Neuron (in vitro differentiated cells): Measurements from ENCODE around the gene CCDC183.

Source experiments
- H2AFZ ChIP-seq: one replicate; pipeline ENCODE4 v1.6.1; 2013; ENCODE audit warnings: low read depth, mild to moderate bottlenecking, inconsistent platforms, low read length, moderate library complexity
- H3K27me3 ChIP-seq: one replicate; pipeline ENCODE4 v1.6.1; 2013; ENCODE audit warnings: low read length; ENCODE audit not compliant: insufficient read depth
- H3K36me3 ChIP-seq: one replicate; pipeline ENCODE4 v1.6.1; 2013; ENCODE audit warnings: low read length; ENCODE audit not compliant: insufficient read depth
- H3K4me1 ChIP-seq: one replicate; pipeline ENCODE4 v1.6.1; 2013; ENCODE audit warnings: low read length; ENCODE audit not compliant: insufficient read depth
- H3K4me3 ChIP-seq: 2 replicates; pipeline ENCODE4 v1.5.1; 2013; ENCODE audit warnings: mild to moderate bottlenecking, low read length, moderate library complexity
- H3K9me3 ChIP-seq: one replicate; pipeline ENCODE4 v1.6.1; 2013; ENCODE audit warnings: low read length

Gene CCDC183

DNA sequence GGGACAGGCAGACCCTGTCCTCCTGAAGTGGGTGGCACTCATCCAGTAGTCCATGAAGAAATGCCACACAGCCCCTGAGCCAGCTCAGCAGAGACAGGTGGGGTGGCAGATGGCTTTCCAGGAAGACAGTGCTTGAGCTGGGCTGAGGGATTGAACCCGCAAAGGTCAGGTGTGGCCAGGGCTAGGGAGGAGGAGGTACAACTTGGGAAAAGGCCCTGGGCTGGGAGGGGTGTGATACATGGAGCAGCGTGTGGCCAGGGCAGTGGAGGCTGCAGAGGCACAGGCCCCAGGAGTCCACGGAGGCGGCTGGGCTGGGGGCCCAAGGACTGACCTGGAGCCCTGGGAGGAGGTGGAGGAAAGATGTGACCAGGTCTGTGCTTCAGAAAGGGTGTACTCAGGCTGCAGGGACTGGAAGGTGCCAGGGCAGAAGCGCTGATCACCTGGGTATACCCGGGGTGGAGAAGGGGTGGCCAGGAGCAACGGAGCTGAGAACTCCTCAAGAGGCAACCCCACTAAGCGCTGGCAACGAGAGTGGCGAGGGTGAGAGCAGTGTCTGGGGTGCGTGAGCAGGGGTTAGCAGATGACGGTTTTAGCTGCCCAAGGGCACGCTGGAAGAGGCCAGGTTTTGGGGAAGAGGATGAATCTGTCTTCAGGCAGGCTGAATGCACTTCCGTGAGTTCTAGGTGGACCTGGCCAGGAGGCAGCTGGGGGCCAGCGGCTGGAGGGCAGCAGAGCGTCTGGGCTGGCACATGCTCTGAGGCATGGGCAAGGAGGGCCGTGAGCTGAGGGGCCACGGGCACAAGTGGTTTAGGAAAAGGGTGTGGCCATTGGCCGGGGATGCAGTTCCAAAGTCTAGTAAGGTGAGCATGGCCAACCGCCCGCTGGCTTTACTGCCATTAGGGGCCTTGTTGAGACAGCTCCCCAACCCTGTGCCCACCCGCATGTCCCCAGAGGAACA is 7.7 kb downstream of the CCDC183 start:
- Histone ChIP-seq H3K27me3 (no peaks in the 10 kb centered on the region), H3K36me3 (peaks cover 4% of the 10 kb centered on the region), H3K4me1 (peaks cover 29% of the 10 kb centered on the region), H2AFZ (no peak overlapping the region), H3K4me3 (no peak overlapping the region), H3K9me3 (no peaks in the 10 kb centered on the region)

DNA sequence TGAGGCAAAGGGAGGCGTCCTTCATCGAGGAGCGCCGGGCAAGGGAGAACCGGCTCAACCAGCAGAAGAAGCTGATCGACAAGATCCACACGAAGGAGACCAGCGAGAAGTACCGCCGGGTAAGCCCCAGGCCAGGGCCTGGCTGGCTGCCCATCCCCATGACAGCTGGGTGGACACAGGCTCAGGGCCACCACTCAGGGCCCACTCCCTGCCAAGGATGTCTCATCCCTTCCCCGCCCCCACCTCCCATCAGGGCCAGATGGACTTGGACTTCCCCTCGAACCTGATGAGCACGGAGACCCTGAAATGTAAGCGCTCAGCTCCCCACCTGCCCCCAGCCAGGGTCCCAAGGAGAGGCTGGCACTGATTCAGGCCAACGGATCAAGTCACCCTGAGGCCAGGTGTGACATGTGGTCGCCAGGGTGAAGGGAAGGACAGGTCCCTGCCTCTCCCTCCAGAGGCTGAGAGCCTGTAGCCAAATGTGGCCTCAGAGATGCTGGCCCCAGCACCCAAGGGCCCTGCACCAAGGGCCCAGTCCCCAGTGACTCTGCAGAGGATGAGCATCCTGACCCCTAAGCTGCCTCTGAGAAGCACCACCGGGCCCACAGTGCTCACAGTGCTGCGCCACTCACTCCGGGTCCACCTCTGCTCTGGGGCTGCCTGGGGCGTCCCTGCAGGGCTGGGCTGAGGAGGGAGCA is 8.5 kb downstream of the CCDC183 start:
- Histone ChIP-seq H3K27me3 (no peaks in the 10 kb centered on the region), H2AFZ (no peak overlapping the region), H3K36me3 (peaks cover 6% of the 10 kb centered on the region), H3K9me3 (no peaks in the 10 kb centered on the region), H3K4me3 (no peak overlapping the region), H3K4me1 (peaks cover 36% of the 10 kb centered on the region)

DNA sequence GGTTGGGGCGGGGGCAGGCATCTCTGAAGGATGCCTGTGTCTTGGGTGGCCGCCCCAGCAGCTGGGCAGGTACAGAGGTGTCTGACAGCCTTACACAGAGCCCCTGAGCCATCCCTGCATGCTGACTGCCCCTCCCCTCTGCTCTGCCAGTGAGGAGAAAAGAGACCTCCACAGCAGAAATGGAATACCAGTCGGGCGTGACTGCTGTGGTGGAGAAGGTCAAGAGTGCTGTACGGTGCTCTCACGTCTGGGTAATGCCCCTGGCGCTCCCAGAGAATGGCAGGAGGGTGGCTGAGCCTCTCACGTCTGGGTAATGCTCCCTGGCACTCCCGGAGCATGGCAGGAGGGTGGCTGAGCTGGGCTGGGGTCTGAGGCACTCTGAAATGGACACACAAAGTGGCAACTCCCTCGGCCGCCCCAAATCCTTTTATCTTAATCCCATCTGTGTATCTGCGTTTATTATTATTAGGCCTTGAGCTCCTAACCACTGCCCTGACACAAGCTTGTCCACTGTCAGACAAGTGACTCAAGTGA is 9.1 kb downstream of the CCDC183 start:
- H3K4me3 ChIP-seq = no peak overlapping the region
- H2AFZ ChIP-seq = no peak overlapping the region

DNA sequence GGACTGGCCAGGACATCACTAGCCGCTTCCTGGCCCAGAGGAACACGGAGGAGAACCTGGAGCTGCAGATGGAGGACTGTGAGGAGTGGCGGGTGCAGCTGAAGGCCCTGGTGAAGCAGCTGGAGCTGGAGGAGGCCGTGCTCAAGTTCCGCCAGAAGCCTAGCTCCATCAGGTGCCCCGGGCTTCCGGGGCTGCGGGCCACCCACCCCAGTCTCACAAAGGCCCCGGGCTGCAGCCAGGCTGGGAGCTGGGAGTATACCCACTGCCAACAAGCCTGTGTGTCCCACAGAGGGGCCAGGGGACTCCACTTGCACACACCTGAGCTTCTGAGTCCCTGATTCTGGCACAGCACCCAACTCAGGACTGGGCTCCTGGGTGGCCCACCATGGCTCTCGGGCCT is 9.9 kb downstream of the CCDC183 start:
- Histone ChIP-seq H3K4me3 (no peak overlapping the region), H2AFZ (no peak overlapping the region), H3K36me3 (peaks cover 18% of the 10 kb centered on the region), H3K9me3 (no peaks in the 10 kb centered on the region), H3K27me3 (no peaks in the 10 kb centered on the region), H3K4me1 (peaks cover 31% of the 10 kb centered on the region)

More for the DNA sequence above, 9.1 kb downstream of the CCDC183 start:
- H3K4me1 ChIP-seq = peaks cover 37% of the 10 kb centered on the region
- no peaks in the 10 kb centered on the region for H3K27me3 ChIP-seq
- H3K36me3 ChIP-seq = peaks cover 12% of the 10 kb centered on the region
- no peaks in the 10 kb centered on the region for H3K9me3 ChIP-seq

DNA sequence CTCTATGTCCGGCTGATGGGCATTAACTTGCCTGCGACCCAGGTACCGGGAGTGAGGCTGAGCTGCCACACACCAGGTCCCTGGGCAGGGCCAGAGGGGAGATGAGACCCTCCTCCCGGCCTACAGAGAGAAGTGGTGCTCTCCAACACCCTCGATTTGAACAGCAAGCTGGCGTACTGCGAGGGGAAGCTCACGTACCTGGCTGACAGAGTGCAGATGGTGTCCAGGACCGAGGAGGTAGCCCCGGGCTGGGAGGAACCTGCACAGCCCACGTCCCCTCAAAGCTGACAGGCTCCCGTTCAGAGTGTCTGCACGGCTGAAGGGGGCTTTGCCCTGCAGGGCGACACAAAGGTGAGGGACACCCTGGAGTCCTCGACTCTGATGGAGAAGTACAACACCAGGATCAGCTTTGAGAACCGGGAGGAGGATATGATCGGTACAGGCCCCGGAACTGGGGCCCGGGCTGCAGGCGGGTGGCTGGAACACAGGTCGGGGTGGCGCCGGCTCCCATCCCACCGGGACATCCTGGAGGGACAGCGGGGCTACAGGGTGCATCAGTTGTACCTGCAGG is 10.6 kb downstream of the CCDC183 start:
- Histone ChIP-seq H3K9me3 (no peaks in the 10 kb centered on the region), H3K27me3 (no peaks in the 10 kb centered on the region), H3K36me3 (peaks cover 24% of the 10 kb centered on the region), H3K4me3 (peak overlapping the region; percentile 97), H3K4me1 (peaks cover 27% of the 10 kb centered on the region), H2AFZ (peak overlapping the region; percentile 76)

DNA sequence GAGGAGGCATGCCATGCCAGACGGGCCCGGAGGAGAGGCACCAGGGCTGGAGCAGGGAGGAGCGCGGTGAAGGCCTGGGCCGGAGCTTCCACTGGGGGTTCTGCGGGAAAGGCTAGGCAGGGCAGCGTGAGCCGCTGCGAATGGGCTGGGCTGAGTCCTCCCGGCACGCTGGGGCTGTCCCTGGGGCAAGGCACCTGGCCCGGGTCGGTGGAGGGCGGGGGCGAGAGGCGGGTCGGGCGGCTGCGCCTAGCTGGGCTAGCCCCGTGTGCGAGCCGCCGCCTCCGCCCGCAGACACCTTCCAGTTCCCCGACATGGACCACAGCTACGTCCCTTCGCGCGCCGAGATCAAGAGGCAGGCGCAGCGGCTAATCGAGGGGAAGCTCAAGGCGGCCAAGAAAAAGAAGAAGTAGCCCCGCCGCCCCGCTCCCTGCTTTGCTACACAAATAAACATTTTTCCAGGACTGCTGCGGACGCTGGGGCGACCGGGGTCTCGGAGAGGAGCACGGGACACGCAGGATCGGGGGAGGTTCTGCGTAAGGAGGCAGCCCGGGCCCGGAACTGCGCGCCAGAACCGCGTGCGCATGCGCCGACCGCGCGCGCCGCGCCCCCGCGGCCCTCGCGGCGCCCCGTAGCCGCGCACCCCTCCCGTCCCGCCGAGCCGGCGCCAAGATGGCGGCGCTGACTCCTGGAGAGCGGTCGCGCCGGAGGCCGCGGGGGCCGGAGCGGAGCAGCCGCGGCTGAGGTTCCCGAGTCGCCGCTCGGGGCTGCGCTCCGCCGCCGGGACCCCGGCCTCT is 11.3 kb downstream of the CCDC183 start, which contains the start of gene RABL6:
Gene RABL6 (plus strand): TSS at position 668 of the 794 bp plus-strand sequence. CDS start 249 bp downstream, outside the sequence.
- Histone ChIP-seq H3K4me1 (peaks cover 27% of the 10 kb centered on the region), H2AFZ (peak within 1 kb of the TSS; percentile 76), H3K9me3 (no peaks in the 10 kb centered on the region), H3K27me3 (no peaks in the 10 kb centered on the region), H3K4me3 (peak within 1 kb of the TSS; percentile 97), H3K36me3 (peaks cover 26% of the 10 kb centered on the region)

DNA sequence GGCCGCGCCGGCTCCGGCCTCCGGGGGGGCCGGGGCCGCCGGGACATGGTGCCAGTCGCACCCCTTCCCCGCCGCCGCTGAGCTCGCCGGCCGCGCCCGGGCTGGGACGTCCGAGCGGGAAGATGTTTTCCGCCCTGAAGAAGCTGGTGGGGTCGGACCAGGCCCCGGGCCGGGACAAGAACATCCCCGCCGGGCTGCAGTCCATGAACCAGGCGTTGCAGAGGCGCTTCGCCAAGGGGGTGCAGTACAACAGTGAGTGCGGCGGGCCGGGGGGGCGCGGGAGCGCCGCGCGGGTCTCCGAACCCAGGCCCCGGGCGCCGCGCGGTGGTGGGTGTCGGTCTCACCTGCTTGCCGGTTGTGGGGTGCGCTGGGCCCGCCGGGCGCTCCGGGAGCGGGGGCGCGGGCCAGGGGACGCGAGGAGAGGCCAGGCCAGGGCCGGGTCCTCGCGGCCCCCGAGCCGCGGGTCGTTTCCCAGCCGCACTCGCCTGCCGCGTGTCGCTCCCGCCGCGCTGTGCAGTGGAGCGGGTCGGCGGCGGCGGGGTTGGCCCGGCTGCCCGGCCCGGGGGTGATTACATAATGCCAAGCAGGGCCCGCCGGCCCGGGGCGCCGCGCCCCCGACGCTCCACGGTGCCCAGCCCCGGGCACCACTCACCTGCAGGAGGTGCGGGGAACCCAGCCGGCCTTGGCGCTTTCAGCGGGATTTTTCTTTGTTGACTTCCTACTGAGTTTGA is 12.1 kb downstream of the CCDC183 start:
- Histone ChIP-seq H3K9me3 (no peaks in the 10 kb centered on the region), H3K4me3 (peak overlapping the region; percentile 97)

DNA sequence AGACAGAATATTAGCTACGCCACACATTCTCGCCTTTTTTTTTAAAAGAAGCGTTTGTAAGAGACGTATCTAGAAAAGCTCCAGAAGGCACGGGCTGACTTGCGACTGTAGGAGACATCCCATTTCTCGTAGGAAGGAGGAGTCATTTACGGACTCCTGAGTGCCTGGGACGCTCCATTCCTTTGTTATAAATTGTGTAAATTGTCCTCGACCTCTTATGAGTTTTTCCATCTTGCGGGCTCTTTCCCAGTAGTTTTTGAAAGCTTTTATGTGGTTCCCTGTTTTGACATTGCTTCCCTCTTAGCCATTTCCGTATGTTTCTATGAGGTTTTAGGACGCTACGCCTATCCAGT is 12.6 kb downstream of the CCDC183 start:
- H3K27me3 ChIP-seq = no peaks in the 10 kb centered on the region
- H3K9me3 ChIP-seq = no peaks in the 10 kb centered on the region
- peak overlapping the region; percentile 97 for H3K4me3 ChIP-seq
- peaks cover 34% of the 10 kb centered on the region for H3K36me3 ChIP-seq
- peaks cover 27% of the 10 kb centered on the region for H3K4me1 ChIP-seq
- no peak overlapping the region for H2AFZ ChIP-seq

More for the DNA sequence above, 12.1 kb downstream of the CCDC183 start:
- Histone ChIP-seq H3K27me3 (no peaks in the 10 kb centered on the region), H2AFZ (peak overlapping the region; percentile 57), H3K36me3 (peaks cover 32% of the 10 kb centered on the region), H3K4me1 (peaks cover 27% of the 10 kb centered on the region)

DNA sequence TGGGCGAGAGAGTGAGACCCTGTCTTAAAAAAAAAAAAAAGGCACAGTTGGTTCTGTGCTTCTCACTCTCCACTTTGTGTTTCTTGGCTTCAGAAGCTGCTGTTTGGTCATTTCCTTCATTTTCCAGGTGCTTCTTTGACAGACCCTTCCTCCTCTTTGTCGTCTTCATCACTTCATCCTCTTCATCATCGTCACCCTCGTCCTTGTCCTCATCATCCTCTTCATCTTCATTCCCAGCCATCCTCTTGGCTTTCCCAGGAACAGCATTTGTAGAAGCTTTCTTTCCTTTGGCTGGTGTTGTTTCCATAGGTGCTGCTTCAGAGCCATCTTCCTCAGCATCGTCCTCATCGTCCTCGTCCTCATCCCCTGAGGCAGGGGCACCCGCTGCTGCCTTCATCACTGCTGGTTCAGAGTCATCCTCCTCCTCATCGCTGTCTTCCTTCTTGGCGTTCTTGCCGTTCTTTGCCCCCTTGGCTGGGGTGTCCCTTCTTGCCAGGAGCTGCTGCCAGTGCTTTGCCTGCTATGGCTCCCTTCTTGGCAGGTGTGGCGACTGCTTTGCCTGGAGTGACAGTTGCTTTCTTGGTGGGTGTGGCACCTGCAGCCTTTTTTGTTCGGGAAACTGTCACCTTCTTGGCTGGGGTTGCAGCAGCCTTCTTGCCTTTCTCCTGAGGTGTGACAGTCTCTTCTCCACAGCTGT is 18.7 kb downstream of the CCDC183 start:
- no peak overlapping the region for H3K4me3 ChIP-seq
- H2AFZ ChIP-seq = no peak overlapping the region
- peaks cover 5% of the 10 kb centered on the region for H3K4me1 ChIP-seq
- H3K9me3 ChIP-seq = no peaks in the 10 kb centered on the region
- peaks cover 45% of the 10 kb centered on the region for H3K36me3 ChIP-seq
- no peaks in the 10 kb centered on the region for H3K27me3 ChIP-seq

DNA sequence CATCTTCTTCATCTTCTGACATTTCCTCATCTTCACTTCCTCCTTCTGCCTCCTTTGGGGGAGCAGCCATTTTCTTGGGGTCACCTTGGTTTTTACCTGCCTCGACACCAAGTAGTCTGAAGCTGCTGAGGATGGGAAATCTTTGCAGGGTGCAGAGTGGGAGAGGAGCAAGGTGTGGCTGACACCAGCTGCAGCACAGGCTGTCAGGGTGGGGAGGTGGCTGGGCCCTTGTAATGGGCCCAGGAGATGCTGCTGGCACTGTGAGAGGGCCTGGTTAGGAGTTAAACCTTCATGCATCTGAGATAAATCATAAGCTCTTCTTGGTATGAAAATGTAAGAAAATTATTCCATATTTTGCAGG is 19.3 kb downstream of the CCDC183 start:
- Histone ChIP-seq H3K36me3 (peaks cover 41% of the 10 kb centered on the region), H3K4me3 (no peak overlapping the region), H2AFZ (no peak overlapping the region), H3K4me1 (no peaks in the 10 kb centered on the region), H3K27me3 (no peaks in the 10 kb centered on the region), H3K9me3 (no peaks in the 10 kb centered on the region)

DNA sequence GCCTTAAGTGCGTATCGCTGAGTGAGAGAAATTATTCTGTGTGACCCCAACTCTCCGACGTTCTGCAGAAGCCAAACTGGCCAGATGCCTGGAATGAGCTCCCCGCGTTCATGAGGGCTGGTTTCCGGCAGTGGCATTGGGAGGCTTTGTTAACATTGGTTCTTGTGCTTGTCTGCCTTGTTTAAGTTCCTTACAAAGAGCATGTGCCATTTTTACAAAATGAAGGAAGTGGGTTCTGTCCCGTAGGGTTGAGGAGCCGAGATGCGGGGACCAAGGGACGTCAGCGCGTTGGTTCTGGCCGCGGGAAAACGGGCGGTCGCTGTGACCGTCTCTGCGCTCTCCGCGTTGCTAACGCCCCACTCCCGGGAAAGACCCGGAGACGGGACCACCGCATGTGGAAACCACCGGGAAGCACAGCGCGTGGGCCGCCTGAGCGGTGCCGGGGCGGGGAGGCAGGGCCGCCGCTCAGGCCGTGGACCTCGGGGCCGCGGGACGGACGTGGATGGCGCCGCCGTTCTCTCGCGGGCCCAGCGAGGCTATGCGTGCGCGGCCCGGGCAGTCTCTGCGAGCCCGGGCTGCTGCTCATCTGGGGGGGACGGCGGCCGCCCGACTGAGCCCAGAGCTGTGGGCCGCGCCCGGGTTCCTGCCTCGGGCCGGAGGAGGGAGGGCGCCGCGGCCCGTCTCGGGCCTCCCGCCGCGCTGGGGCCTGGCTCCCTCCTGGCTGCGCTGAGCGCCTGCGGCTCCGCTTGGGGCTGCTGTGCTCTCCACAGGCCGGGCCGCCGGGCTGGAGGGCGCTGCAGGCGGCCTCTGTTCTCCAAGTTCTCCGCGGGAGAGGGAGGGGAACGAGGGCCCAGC is 25.1 kb downstream of the CCDC183 start:
- Histone ChIP-seq H3K36me3 (peaks cover 42% of the 10 kb centered on the region), H3K4me3 (no peak overlapping the region)

More for the DNA sequence above, 25.1 kb downstream of the CCDC183 start:
- Histone ChIP-seq H3K4me1 (no peaks in the 10 kb centered on the region), H2AFZ (no peak overlapping the region), H3K27me3 (no peaks in the 10 kb centered on the region), H3K9me3 (peaks cover 4% of the 10 kb centered on the region)
